Measurements from ENCODE around the gene COPZ1. TPM values are rescaled to one million over a fixed set of nuclear protein-coding genes. Genes with fewer than 3 reads are reported as not detected.

Gene COPZ1
- total and polyA plus RNA-seq, 9 of the 15 experiments (the other 6 are each of a cell fraction or from before 2014, with no cell fraction given) = 137 to 487 (median 233) TPM

- TF ChIP-seq ZBTB33 (CRISPR knock-in tag; IDR thresholded peaks at IDR 0.05) (peak; percentile 72; the same call in 1 of the 2 replicates), SMC3 (conservative IDR thresholded peaks at IDR 0.05; ENCODE audit: insufficient read depth, low read depth, low read length) (peak; percentile 30; the same call in 1 of the 2 replicates), STAT6 (CRISPR knock-in tag; IDR thresholded peaks at IDR 0.05) (no peak), ZNF174 (CRISPR knock-in tag; IDR thresholded peaks at IDR 0.05) (no peak), KHSRP (IDR thresholded peaks at IDR 0.05) (peak; percentile 72; the same call in 1 of the 2 replicates), EWSR1 (IDR thresholded peaks at IDR 0.05; ENCODE audit: borderline replicate concordance, low read depth, partially characterized antibody) (no peak), NCOA1 (IDR thresholded peaks at IDR 0.05; ENCODE audit: low read depth) (peak; percentile 96), MCM2 (IDR thresholded peaks at IDR 0.05; ENCODE audit: low read depth) (no peak), POU5F1 (IDR thresholded peaks at IDR 0.05; ENCODE audit: borderline replicate concordance, low read depth, low read length, partially characterized antibody) (no peak), PML (IDR thresholded peaks at IDR 0.05; ENCODE audit: low read length) (peak; percentile 98), ZNF184 (CRISPR knock-in tag; IDR thresholded peaks at IDR 0.05) (no peak), PHB2 (IDR thresholded peaks at IDR 0.05; ENCODE audit: low read depth) (peak; percentile 95), CCNT2 (IDR thresholded peaks at IDR 0.05; ENCODE audit: borderline replicate concordance, extremely low read depth, insufficient read length, low read depth, low read length) (peak; percentile 100), DIDO1 (tag; IDR thresholded peaks at IDR 0.05; ENCODE audit: low read depth) (no peak), ILF3 (IDR thresholded peaks at IDR 0.05; ENCODE audit: borderline replicate concordance) (no peak)
- TF ChIP-seq, protein P1, sequence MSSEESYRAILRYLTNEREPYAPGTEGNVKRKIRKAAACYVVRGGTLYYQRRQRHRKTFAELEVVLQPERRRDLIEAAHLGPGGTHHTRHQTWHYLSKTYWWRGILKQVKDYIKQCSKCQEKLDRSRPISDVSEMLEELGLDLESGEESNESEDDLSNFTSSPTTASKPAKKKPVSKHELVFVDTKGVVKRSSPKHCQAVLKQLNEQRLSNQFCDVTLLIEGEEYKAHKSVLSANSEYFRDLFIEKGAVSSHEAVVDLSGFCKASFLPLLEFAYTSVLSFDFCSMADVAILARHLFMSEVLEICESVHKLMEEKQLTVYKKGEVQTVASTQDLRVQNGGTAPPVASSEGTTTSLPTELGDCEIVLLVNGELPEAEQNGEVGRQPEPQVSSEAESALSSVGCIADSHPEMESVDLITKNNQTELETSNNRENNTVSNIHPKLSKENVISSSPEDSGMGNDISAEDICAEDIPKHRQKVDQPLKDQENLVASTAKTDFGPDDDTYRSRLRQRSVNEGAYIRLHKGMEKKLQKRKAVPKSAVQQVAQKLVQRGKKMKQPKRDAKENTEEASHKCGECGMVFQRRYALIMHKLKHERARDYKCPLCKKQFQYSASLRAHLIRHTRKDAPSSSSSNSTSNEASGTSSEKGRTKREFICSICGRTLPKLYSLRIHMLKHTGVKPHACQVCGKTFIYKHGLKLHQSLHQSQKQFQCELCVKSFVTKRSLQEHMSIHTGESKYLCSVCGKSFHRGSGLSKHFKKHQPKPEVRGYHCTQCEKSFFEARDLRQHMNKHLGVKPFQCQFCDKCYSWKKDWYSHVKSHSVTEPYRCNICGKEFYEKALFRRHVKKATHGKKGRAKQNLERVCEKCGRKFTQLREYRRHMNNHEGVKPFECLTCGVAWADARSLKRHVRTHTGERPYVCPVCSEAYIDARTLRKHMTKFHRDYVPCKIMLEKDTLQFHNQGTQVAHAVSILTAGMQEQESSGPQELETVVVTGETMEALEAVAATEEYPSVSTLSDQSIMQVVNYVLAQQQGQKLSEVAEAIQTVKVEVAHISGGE (CRISPR knock-in tag; IDR thresholded peaks at IDR 0.05) = peak in 1 of 3 experiments; percentile 79; a peak in 2 of 6 replicates
- TF ChIP-seq, protein P2, sequence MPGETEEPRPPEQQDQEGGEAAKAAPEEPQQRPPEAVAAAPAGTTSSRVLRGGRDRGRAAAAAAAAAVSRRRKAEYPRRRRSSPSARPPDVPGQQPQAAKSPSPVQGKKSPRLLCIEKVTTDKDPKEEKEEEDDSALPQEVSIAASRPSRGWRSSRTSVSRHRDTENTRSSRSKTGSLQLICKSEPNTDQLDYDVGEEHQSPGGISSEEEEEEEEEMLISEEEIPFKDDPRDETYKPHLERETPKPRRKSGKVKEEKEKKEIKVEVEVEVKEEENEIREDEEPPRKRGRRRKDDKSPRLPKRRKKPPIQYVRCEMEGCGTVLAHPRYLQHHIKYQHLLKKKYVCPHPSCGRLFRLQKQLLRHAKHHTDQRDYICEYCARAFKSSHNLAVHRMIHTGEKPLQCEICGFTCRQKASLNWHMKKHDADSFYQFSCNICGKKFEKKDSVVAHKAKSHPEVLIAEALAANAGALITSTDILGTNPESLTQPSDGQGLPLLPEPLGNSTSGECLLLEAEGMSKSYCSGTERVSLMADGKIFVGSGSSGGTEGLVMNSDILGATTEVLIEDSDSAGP (CRISPR knock-in tag; IDR thresholded peaks at IDR 0.05) = no peak
Measured at GRCh38 chr12:54304187-54304810, 20.6 kb upstream of the COPZ1 start (continued).
